ENCODE results near the gene GALNT15. TPM values are rescaled to one million over a fixed set of nuclear protein-coding genes. Genes with fewer than 3 reads are reported as not detected.

Gene GALNT15
- total RNA-seq, 1 donor from 2014 or later, result 10.3 TPM

- Histone ChIP-seq H3K9me3 (no peaks in the 10 kb centered on the region), H3K27me3 (no peaks in the 10 kb centered on the region), H3K4me3 (no peak overlapping the region), H3K4me1 (no peaks in the 10 kb centered on the region), H3K27ac (no peak overlapping the region), H3K36me3 (no peaks in the 10 kb centered on the region)
- TF ChIP-seq CTCF (IDR thresholded peaks at IDR 0.05), result no peak
- no peak for DNase-seq
- ATAC-seq, result no peak
- intact Hi-C loops (cut with DNase I), result no loop called here
These were observed 17.8 kb downstream of the GALNT15 start for GRCh38 chr3:16192176-16192811.

- Histone ChIP-seq H3K36me3 (no peaks in the 10 kb centered on the region), H3K4me3 (no peak overlapping the region), H3K27me3 (no peaks in the 10 kb centered on the region), H3K4me1 (no peaks in the 10 kb centered on the region), H3K9me3 (no peaks in the 10 kb centered on the region), H3K27ac (no peak overlapping the region)
- ATAC-seq, result no peak
- intact Hi-C loops (cut with DNase I), result no loop called here
- no peak for TF ChIP-seq CTCF (IDR thresholded peaks at IDR 0.05)
- DNase-seq, result no peak
These were observed 23.9 kb downstream of the GALNT15 start for GRCh38 chr3:16198427-16198826.

- Histone ChIP-seq H3K9me3 (no peaks in the 10 kb centered on the region), H3K27me3 (no peaks in the 10 kb centered on the region), H3K27ac (no peak overlapping the region), H3K4me1 (no peaks in the 10 kb centered on the region), H3K4me3 (no peak overlapping the region), H3K36me3 (no peaks in the 10 kb centered on the region)
- ATAC-seq, result no peak
- no peak for DNase-seq
- no peak for TF ChIP-seq CTCF (IDR thresholded peaks at IDR 0.05)
- intact Hi-C loops (cut with DNase I), result no loop called here
These were observed 25.3 kb downstream of the GALNT15 start for GRCh38 chr3:16199769-16200168.

- DNase-seq, result no peak
- Histone ChIP-seq H3K4me1 (no peaks in the 10 kb centered on the region), H3K4me3 (no peak overlapping the region), H3K27me3 (no peaks in the 10 kb centered on the region), H3K9me3 (no peaks in the 10 kb centered on the region), H3K36me3 (no peaks in the 10 kb centered on the region), H3K27ac (no peak overlapping the region)
- intact Hi-C loops (cut with DNase I), result no loop called here
- no peak for ATAC-seq
- TF ChIP-seq CTCF (IDR thresholded peaks at IDR 0.05), result no peak
These were observed 25.9 kb downstream of the GALNT15 start for GRCh38 chr3:16200411-16200810.

- no peak for TF ChIP-seq CTCF (IDR thresholded peaks at IDR 0.05)
- DNase-seq (no peak), ATAC-seq (no peak)
- no peak overlapping the region for H3K4me3 ChIP-seq
- no peaks in the 10 kb centered on the region for H3K4me1 ChIP-seq
- intact Hi-C loops (cut with DNase I), result no loop called here
- no peaks in the 10 kb centered on the region for H3K9me3 ChIP-seq
- H3K27me3 ChIP-seq, result no peaks in the 10 kb centered on the region
- H3K27ac ChIP-seq, result no peak overlapping the region
- H3K36me3 ChIP-seq, result no peaks in the 10 kb centered on the region
These were observed 28.6 kb downstream of the GALNT15 start for GRCh38 chr3:16203031-16203430.
